Inferior parietal cortex (tissue), 1 donor: ENCODE results near the gene FANCC.

Experiments used
- DNase-seq: peaks from one replicate; pipeline ENCODE4 v3.0.0-alpha.2; 2016; ENCODE audit errors: extremely low spot score

FANCC gene

DNA sequence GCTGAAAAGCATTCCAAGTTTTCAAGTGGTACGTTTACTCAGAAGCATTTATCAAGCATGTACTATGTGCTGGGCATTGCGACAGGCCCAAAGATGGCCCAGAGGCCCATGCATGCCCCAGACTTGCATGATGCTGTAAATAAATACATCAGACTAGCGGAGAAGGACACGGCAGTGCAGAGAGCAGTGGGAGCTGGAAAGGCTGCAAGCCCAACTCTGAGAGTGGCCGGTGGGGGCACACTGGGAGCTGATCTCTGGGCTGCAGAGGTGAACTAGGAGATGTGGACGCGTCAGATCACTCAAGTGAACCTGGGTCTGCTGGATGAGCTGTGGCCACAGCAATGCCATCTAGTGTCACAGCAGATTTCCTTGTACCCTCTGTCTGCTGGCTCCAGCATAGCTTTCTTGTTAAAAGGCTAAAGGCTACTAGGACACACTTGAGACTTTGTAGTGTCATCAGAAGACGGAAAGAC, 246.9 kb downstream of the FANCC start:
- no peak for DNase-seq

DNA sequence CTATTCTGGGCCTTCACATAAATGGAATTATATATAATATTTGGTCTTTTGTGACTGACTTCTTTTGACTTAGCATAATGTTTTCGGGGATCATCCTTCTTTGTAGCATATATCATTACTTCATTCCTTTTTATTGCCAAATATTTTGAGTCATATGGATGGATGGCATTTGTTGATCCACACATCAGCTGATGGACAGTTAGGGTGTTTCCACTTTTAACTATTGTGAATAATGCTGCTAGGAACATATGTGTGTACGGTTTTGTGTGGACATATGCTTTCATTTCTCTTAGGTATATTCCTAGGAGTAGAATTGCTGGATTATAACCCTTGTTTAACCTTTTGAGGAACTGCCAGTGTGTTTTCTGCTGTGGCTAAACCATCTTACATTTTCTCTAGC, 249.6 kb downstream of the FANCC start:
- no peak for DNase-seq

DNA sequence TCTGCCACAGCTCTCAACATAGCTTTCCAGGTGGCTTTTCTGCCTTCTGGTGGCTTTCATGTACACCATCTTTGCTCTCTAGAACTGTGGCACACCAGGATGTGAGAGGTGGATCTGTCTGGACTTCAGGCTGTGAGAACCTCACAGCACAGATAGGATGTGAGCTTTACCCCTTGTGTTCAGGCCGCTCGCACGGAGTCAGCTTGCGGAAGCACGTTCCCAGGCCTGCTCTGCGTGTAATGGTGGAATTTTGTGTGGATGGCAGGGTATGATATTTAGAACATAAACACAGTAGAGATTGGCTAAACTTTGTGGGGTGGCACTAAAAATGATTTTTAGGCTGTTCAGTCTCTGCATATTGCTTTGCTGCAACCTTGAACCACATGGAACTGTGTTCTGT, 250.5 kb downstream of the FANCC start:
- no peak for DNase-seq

DNA sequence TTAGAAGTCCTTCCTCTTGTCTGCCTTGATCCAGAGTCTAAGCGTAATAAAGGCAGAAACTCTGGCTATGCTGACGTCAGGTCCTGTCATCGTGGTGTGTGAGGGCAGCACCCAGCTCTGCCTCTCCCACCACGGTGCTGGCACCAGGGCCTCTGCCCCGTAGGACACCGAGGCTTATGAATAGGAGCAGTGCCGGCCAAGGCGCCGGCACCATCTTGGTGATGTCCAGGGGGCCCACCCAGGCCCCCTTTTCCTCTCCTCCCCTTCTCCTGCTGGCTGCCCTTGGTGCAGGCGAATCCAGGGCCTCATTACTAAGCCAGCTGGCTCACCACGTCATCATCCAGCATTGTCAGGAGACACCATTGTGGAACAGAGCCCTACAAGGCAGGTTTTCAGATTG, 252.3 kb downstream of the FANCC start:
- no peak for DNase-seq

DNA sequence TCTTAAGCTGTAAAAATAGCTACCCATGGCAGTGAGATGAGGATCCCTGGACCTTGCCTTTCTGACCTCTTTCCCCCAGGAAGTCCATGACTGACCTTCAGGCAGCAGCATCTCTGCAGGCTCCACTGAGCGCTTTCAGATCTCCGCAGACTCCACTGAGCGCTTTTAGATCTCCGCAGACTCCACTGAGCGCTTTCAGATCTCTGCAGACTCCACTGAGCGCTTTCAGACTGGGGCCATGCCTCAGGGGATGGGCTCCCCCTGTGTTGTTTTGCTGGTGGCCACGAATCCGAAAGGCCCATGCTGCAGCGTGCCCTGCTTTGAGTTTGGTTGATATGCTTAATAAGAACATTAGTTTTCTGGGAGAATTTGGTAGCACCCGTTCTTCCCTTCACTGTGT, 254.2 kb downstream of the FANCC start:
- DNase-seq: no peak

DNA sequence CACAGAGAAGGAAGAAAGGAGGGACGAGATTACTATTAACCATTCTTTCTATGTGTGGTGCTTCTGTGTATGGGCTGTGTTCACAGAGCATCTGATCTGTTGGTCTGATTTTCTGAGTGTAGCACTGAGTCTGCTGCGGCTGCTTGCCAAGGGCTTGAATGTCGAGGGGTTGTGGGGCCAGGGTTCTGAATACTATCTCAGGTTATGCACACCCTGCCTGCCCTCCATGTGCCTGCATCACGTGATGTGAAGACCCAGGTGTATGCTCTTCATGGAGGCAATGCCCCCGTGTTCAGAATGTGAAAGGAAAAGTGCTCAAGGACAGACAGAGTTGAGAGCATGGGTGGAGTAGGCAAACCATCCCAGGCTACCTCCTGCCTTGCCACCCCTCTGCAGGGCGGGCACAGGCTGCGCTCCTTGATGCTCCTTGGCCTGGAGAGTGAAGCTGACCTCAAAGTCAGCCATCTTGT, 254.9 kb downstream of the FANCC start:
- DNase-seq: no peak

DNA sequence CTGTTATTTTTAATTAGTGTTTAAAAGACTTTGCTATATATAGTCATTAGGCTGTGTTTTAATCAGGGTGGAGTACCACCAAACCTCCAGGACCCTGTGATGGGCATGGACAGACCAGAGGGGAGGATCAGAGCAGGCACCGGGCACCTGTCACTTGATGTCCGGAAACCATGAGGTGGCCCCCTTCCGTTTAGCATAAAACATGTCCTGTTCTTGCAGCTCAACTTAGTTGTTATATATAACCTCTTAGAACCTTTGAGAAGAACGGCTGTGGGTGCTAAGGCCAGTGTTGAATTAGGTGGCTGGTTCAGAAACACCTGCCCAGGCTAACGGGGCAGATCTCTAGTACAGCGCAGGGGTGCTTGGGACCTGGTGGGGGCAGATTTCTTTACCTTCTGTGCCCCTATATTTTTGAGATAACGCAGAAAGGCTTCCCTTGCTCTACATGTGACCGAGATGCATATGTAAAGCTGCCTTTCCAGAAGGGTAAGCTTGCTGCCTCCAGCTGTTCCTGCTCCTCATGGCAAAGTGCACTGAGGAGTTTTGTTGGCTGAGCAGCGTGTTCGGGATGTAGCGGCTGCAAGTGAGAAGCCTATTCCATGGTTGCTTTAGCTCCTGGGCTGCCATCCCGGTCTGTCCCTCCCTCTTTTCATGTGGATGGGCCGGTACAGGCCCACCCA, 255.5 kb downstream of the FANCC start:
- no peak for DNase-seq

DNA sequence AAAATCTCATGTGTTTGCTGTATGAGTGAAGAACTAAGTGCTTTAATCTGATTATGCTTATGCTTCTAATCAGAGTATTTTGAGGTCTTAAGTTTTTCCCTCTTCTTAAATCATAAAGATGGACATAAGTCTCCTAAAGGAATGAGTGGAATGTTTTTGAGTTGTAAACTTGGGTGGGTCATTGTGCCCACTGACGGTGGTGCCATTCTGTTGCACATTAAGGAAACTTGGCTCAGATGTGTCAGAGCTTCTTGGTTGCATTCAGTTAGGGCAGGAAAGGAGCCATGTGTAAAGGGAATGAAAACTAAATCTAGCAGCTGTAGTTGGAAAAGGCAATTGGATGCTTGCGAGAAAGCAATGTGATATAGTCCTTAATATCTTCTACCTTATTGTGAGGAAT, 256.6 kb downstream of the FANCC start:
- no peak for DNase-seq

DNA sequence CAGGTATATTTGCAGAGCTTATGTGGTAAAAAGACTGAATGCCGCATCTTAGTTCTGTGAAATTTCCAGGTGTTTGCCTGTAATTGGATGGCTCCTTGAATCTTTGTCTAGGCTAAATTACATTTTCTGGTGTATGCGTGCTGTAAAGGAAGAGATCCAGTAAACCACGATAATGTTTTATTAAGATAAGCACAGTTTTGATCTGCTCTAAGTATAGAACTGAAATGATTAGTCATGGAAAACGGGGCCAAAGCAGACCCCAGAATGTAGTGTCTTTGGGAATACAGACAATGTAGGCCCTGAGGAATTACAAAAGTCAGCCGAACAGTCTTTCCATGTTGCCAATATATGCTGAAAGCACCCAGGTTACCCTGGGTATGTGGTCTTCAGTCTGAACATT, 257.3 kb downstream of the FANCC start:
- no peak for DNase-seq

DNA sequence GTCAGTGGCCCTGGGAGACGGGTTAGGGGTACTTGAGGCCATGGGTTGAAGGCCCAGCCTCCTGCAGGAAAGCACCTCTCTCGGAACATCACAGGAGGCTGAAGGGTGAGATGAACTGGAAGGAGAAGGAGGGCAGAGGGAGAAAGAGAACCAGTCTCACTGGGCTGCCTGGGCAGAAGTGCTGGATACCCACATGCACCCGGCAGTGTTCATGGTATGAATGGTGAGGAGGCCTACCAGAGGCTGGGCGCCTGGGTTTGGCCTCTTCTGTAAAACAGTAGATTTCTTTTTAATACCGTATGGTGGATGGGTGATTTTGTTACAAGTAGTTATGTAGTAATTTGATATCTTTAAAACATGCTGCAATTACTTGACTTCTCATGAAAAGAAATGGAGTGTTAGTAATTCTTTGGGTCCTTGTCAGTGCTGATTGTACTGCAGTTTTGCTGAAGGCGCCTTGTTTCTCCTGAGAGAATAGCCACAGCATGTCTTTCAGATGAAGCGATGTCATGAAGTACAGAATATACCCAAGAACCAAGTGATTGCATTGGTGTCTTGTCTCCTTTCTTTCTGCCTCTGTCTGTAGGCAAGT, 258.6 kb downstream of the FANCC start:
- no peak for DNase-seq

DNA sequence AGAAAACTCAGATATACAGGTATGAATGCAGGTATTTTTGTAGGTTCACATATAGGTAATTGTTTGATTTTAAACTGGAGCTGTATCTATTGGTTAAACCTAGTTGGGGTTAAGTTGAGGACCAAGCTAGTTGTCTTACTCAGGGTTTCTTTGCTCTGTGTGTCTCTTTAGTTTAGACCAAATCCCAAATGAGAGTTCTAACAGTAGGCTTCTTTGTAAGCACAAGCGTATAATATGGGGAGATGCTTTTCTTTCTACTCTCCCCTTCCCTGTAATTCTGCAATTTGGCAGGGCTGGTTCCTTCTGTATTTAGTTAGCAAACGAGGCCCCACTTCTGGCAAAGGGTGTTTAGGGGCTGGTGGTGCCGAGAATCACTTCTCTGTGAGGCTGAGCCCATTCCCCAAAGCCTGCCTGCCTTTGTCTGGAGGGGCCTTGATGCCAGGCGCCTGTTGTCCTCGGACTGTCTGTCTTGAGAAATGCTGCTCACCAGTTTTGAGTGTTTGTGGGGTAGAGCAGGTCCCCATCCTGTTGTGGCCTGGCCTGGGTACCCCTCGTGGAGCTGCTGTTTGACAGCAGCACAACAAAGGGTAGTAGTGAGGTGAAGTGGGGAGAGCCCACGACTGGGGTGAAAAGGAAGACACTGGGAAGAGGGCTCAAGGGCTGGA, 259.3 kb downstream of the FANCC start:
- DNase-seq: no peak

DNA sequence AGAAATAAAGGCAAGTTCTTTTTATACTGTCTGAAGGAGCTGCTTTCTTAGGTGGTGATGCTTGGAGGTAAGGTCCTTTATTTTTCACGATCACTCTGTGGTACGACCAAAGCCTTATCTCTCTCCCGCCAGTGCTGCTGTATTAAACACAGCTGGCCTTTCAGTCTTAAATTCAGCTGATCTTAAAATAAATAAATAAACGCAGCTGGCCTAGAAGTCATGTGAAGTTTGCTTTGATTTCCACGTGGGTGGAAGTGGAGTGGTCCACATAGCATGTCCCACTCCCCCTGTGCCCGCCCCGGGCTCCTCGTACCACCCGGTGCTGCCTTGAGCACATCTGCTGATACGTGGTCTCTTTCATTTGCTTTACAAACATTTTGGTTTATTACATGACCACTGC, 260.4 kb downstream of the FANCC start:
- DNase-seq: no peak

DNA sequence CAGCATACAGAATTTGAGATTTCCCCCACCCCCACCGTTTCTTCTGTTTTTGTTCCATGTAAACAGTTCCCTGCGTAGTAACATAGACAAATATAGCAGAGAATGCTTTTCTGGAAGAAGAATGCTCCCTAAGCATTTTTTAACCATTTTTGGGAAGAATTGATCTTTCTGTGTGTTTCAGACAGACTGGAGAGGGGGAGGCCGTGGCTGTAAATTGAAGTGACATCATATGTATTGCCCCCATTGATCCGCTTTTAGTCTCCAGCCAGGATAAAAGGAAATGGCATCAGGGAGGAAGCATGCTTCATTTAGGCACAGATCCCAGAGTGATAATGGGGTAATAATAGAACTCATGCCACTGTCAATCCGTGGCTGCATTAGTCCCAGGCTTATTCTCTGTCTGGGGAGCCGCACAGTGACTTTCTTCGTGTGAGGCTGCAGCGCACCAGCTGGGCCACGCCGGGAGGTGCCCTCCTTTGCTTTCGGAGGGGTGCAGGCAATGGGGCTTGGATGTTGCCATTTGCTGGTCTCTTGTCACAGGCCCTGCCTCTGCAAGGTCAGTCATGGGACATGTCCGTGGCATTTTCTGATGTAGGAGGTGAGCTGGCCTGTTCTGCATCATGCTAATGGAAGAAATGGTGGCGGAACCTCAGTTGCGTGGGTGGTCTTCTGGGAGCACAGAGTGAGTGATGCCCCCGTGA, 261.5 kb downstream of the FANCC start:
- no peak for DNase-seq

DNA sequence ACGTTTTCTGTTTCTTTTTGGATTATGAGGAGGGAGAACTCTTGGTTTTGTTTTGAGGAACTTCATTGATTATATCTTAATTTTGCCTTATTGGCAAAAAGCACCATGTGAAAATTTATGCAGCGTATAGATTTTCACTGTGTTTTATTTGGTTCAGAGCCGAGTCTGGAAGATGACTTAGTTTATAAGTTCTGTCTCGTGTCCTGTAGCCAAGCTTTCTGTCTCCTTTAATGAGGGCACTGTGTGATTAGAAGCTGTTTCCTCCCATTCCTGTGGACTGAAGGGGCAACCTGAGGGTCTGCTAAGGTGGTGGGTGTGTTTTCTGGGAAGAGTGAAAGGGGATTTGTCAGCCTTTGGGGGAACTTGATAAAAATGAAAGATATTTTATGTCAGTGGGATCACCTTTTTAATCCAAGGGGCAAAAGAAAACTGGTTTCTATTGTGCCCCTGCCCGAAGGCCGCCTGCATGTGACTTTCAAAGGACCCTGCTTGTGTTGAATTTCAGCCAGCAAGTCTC, 262.1 kb downstream of the FANCC start:
- DNase-seq: no peak

DNA sequence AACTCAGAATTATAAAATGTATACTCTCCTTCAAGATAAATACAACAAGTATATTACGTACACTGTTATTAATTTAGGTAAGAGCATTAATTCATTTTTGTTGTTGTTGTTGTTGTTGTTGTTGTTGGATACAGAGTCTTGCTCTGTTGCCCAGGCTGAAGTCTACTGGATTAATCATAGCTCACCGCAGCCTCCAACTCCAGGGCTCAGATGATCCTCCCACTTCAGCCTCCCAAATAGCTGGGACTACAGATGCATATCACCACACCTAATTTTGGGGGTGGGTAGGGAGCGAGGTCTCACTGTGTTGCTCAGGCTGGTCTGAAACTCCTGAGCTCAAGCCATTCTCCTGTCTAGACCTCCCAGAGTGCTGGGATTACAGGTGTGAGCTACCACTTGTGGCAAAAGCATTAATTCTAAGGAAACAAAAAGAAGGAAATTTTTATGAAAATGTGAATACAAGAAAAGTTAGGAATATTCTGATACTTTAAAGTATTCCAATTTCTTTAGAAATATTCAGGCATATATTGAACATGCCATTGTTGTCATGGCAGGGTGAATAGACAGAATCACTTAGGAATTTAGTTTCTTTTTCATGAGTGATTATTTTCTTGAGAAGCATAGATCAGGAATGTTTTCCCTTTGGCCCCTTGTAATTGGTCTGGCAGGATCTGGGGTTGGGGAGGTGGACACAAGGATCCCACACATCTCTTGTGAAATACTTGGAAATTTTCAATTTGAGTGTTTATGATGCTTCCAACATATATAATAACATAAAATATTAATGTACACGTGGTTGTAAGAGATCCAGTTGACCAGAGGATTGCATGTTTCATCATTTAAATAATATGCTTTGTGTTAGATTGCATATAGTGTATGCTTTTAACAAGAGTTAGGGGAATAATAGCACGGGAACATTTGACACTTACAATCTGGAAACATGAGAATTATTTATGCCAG, 263.6 kb downstream of the FANCC start:
- no peak for DNase-seq

DNA sequence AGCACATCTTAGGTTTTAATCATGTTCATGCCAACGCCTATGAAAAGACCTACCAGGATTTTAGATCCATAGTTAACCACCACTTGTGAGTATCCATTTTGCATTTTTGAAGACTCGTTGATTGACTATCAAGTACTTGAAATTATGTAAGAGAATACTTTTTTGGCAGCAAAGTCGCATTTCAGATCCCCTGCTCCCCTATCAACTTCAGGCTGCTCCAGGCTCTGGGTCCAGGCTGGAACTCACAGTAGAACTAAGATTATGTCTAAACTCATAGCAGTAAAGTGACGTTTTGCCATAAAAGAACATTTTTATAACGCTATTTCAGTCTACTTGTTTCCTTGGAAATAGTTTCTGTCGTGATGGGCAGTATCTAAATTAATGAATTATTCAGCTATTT, 267.7 kb downstream of the FANCC start:
- no peak for DNase-seq
